ENCODE results near the gene MRPS18A.
"Not testable (repeated sequence)": the region's sequence is repeated elsewhere in the genome, so short reads cannot be mapped to it uniquely, and the experiment has no call there.

Gene MRPS18A

GRCh38 chr6:43706788-43707187, 19.2 kb upstream of the MRPS18A start:
- in situ Hi-C loops (cut with MboI; ENCODE audit: low pct_unique_long_range_greater_than_20kb, low sequenced_read_pairs, unreplicated experiment), result no loop called here

GRCh38 chr6:43705996-43706395, 18.4 kb upstream of the MRPS18A start:
- DNase-seq (ENCODE audit: low spot score), result no peak
- no peak for TF ChIP-seq CTCF (IDR thresholded peaks at IDR 0.05; ENCODE audit: extremely low read depth, insufficient read depth, missing control alignments)
- in situ Hi-C loops (cut with MboI; ENCODE audit: low pct_unique_long_range_greater_than_20kb, low sequenced_read_pairs, unreplicated experiment), result no loop called here

More at GRCh38 chr6:43706788-43707187, 19.2 kb upstream of the MRPS18A start:
- no peak for TF ChIP-seq CTCF (IDR thresholded peaks at IDR 0.05; ENCODE audit: extremely low read depth, insufficient read depth, missing control alignments)
- no peak for DNase-seq (ENCODE audit: low spot score)

GRCh38 chr6:43703512-43704429, 16.2 kb upstream of the MRPS18A start:
- in situ Hi-C loops (cut with MboI; ENCODE audit: low pct_unique_long_range_greater_than_20kb, low sequenced_read_pairs, unreplicated experiment), result no loop called here
- TF ChIP-seq CTCF (IDR thresholded peaks at IDR 0.05; ENCODE audit: extremely low read depth, insufficient read depth, missing control alignments), result no peak
- no peak for DNase-seq (ENCODE audit: low spot score)

- TF ChIP-seq CTCF (IDR thresholded peaks at IDR 0.05; ENCODE audit: extremely low read depth, insufficient read depth, missing control alignments), result no peak
- peak; percentile 34 for DNase-seq (ENCODE audit: low spot score)
- in situ Hi-C loops (cut with MboI; ENCODE audit: low pct_unique_long_range_greater_than_20kb, low sequenced_read_pairs, unreplicated experiment), result no loop called here
Observed at GRCh38 chr6:43702534-43703440, 15.2 kb upstream of the MRPS18A start.

- TF ChIP-seq CTCF (IDR thresholded peaks at IDR 0.05; ENCODE audit: extremely low read depth, insufficient read depth, missing control alignments), result no peak
- in situ Hi-C loops (cut with MboI; ENCODE audit: low pct_unique_long_range_greater_than_20kb, low sequenced_read_pairs, unreplicated experiment), result no loop called here
- DNase-seq (ENCODE audit: low spot score), result no peak
Observed at GRCh38 chr6:43702171-43702533, 14.6 kb upstream of the MRPS18A start.

- in situ Hi-C loops (cut with MboI; ENCODE audit: low pct_unique_long_range_greater_than_20kb, low sequenced_read_pairs, unreplicated experiment), result not testable (repeated sequence)
Observed at GRCh38 chr6:43700939-43701560, 13.5 kb upstream of the MRPS18A start.

More at GRCh38 chr6:43700939-43701560, 13.5 kb upstream of the MRPS18A start:
- not testable (repeated sequence) for DNase-seq (ENCODE audit: low spot score)
